ENCODE data around the gene LIN28B.

DNA sequence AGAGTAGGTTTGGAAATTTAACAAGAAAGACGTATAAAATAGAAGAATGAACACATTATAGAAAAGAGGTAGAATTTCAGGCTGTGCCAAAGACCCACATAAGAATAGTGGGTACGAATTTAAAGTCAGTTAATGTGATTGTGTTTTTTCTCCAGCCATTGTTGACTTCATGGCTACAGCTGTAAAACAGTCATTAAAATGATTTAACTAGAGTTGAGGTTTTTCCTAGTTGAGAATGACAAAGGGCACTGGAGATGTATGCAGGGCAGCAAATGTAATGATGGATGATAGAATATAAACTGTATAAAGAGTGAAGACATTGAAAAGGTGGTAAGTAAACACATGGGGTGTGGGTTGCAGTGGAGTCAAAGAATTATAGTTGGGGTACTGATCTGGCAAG, 72.7 kb downstream of the LIN28B start:
- no peak for TF ChIP-seq POLR2A (IDR thresholded peaks at IDR 0.05; ENCODE audit: low read depth, low read length)
- no peak for TF ChIP-seq TAF1 (IDR thresholded peaks at IDR 0.05; ENCODE audit: borderline replicate concordance, low read depth, low read length)
